Memory B cell (primary cell): ENCODE results near the gene CCDC127.
"Not testable (repeated sequence)": the region's sequence is repeated elsewhere in the genome, so short reads cannot be mapped to it uniquely, and the experiment has no call there.

Source experiments
- ATAC-seq: fragments of 150-1000 bp; cut with Tn5 transposase; 2 replicates; pipeline ENCODE4 v1.10.0; 2021; ENCODE audit warnings: low read depth, mild to moderate bottlenecking, moderate library complexity
- DNase-seq, 2 donors: peaks; one replicate each; pipeline ENCODE4 v3.0.0; 2022; ENCODE audit warnings: low spot score in 2 of 2
- H3K27ac Mint-ChIP-seq: one replicate; pipeline ENCODE4 v1.8.0; 2022; ENCODE audit warnings: mild to moderate bottlenecking, moderate library complexity, mixed read lengths
- H3K27me3 Mint-ChIP-seq: one replicate; pipeline ENCODE4 v1.8.0; 2022; ENCODE audit warnings: mixed read lengths
- H3K36me3 Mint-ChIP-seq: one replicate; pipeline ENCODE4 v1.8.0; 2022; ENCODE audit warnings: mild to moderate bottlenecking, mixed read lengths
- H3K4me1 Mint-ChIP-seq: one replicate; pipeline ENCODE4 v1.8.0; 2022; ENCODE audit warnings: mixed read lengths
- H3K4me3 Mint-ChIP-seq: one replicate; pipeline ENCODE4 v1.8.0; 2022; ENCODE audit warnings: mild to moderate bottlenecking, moderate library complexity, mixed read lengths
- H3K9me3 Mint-ChIP-seq: one replicate; pipeline ENCODE4 v1.8.0; 2022; ENCODE audit warnings: mixed read lengths

CCDC127 gene

DNA sequence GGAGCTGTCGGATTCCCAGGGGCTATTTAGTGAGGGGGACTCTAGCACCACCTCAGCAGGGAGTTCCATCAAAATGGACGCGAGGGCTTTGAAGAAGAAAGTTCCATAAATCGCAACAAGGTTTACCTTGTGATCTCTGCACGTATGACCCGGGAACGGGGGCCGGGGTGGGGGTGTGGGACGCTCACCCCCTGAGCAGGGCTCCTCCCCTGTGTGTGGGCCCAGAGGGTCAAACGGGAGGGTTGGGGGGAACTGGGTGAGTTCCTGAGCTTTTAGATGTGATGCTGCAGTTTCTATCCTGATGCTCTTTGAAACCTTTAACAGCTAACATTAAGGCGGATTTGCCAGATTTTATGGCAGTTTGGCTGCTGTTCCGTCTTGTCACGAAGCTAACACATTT, 45.5 kb downstream of the CCDC127 start:
- no peak overlapping the region for H3K4me3 Mint-ChIP-seq
- ATAC-seq = no peak
- DNase-seq = no peak
- peaks cover 12% of the 10 kb centered on the region for H3K27me3 Mint-ChIP-seq
- no peaks in the 10 kb centered on the region for H3K9me3 Mint-ChIP-seq
- H3K36me3 Mint-ChIP-seq = no peaks in the 10 kb centered on the region
- no peak overlapping the region for H3K27ac Mint-ChIP-seq
- no peaks in the 10 kb centered on the region for H3K4me1 Mint-ChIP-seq

- DNase-seq (no peak), ATAC-seq (no peak)
- H3K36me3 Mint-ChIP-seq = no peaks in the 10 kb centered on the region
- peaks cover 12% of the 10 kb centered on the region for H3K27me3 Mint-ChIP-seq
- no peaks in the 10 kb centered on the region for H3K9me3 Mint-ChIP-seq
- no peak overlapping the region for H3K27ac Mint-ChIP-seq
- no peak overlapping the region for H3K4me3 Mint-ChIP-seq
- H3K4me1 Mint-ChIP-seq = no peaks in the 10 kb centered on the region
These were observed 46.1 kb downstream of the CCDC127 start for GRCh38 chr5:171801-172331.

DNA sequence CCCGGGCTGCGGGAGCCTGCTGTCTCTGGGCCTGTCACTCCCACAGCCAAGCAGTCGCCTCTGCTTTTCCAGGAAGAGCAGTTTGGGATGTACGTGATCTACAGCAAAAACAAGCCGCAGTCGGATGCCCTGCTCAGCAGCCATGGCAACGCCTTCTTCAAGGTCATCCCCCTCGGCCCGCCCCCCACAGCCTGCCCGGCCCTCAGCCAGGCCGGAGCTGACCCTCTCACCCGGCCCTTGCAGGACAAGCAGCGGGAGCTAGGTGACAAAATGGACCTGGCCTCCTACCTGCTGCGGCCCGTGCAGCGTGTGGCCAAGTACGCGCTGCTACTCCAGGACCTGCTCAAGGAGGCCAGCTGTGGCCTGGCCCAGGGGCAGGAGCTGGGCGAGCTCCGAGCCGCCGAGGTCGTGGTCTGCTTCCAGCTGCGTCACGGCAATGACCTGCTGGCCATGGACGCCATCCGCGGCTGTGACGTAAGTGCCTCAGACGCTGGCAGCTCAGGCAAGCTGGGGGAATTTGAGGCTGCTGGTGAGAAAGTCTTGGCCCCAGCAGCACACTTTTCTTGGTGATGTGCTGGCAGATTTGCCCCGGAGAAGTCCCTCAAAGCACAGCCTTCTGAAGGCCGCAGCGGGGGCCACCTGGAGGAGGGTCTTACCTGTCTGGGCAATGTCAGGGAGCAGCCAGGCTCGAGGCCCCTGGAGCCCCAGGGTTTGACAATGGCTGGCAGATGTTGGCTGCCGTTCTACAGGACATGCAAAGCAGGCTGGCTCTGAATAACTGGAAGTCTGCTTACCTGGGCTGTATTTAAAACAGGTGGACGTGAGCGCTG, 46.8 kb downstream of the CCDC127 start:
- peaks cover 12% of the 10 kb centered on the region for H3K27me3 Mint-ChIP-seq
- no peaks in the 10 kb centered on the region for H3K9me3 Mint-ChIP-seq
- DNase-seq (no peak), ATAC-seq (no peak)
- H3K27ac Mint-ChIP-seq = no peak overlapping the region
- H3K36me3 Mint-ChIP-seq = no peaks in the 10 kb centered on the region
- no peak overlapping the region for H3K4me3 Mint-ChIP-seq
- no peaks in the 10 kb centered on the region for H3K4me1 Mint-ChIP-seq

GRCh38 chr5:169728-170094, 48.2 kb downstream of the CCDC127 start:
- no peaks in the 10 kb centered on the region for H3K4me1 Mint-ChIP-seq
- no peaks in the 10 kb centered on the region for H3K36me3 Mint-ChIP-seq
- H3K4me3 Mint-ChIP-seq = no peak overlapping the region
- peaks cover 9% of the 10 kb centered on the region for H3K27me3 Mint-ChIP-seq
- DNase-seq (no peak), ATAC-seq (no peak)
- no peak overlapping the region for H3K27ac Mint-ChIP-seq
- no peaks in the 10 kb centered on the region for H3K9me3 Mint-ChIP-seq

DNA sequence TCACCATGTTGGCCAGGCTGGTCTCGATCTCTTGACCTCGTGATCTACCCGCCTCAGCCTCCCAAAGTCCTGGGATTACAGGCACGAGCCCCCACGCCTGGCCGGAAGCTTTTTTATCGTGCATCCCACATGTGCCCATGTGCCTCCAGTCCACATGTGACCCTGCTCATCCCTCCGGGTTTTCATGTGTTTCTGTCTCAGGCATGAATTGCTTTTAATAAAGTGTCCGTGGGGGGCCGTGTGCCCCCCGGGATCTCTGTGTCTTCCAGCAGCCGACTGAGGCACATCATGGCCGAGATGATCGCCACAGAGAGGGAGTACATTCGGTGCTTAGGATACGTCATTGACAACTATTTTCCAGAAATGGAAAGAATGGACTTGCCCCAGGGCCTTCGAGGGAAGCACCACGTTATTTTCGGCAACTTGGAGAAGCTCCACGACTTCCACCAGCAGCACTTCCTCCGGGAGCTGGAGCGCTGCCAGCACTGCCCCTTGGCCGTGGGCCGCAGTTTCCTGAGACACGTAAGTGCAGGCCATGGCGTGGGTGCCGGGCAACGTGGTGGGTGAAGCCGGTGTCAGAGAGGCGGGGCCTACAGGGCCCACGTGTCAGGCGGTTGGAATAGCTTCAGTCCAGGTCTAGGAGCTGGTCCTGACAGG, 48.8 kb downstream of the CCDC127 start:
- ATAC-seq (no peak), DNase-seq (no peak)
- no peaks in the 10 kb centered on the region for H3K36me3 Mint-ChIP-seq
- H3K27me3 Mint-ChIP-seq = peaks cover 9% of the 10 kb centered on the region
- no peak overlapping the region for H3K27ac Mint-ChIP-seq
- no peak overlapping the region for H3K4me3 Mint-ChIP-seq
- no peaks in the 10 kb centered on the region for H3K9me3 Mint-ChIP-seq
- H3K4me1 Mint-ChIP-seq = no peaks in the 10 kb centered on the region

DNA sequence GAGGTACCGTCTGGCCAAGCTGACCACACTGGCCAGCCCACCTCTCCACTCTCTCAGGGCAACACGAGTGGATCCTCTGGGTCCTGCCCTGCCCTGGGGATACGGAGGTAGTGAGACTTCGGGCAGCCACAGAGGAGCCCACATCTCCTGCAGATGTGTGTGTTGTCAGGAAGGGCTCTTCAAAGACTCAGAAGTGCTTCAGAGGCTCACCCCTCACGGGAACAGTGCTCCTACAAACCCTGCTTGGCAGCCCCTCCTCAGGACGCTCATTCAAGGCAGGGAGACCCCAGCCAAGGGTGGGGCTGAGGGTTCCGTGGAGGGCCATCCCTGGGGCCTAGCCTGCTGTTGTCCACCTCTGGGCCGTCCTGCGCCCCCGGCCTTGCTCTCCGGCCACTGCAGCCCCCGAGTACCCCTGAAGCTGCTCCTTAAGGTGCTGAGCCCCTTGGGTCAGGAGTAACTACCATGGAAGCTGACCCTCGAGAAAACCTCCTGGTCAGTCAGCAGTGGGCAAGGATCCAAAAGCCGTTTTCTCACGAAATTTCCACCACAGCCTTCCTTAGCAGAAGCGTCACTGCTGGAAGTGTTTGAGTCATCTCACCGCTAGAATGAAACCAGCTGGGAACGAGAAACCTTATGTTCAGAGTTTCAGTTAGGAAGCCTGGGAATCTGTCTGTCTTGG, 49.8 kb downstream of the CCDC127 start:
- Mint-ChIP-seq H3K27ac (no peak overlapping the region), H3K4me1 (no peaks in the 10 kb centered on the region), H3K27me3 (peaks cover 3% of the 10 kb centered on the region), H3K4me3 (no peak overlapping the region), H3K9me3 (no peaks in the 10 kb centered on the region), H3K36me3 (no peaks in the 10 kb centered on the region)
- ATAC-seq (no peak), DNase-seq (no peak)

DNA sequence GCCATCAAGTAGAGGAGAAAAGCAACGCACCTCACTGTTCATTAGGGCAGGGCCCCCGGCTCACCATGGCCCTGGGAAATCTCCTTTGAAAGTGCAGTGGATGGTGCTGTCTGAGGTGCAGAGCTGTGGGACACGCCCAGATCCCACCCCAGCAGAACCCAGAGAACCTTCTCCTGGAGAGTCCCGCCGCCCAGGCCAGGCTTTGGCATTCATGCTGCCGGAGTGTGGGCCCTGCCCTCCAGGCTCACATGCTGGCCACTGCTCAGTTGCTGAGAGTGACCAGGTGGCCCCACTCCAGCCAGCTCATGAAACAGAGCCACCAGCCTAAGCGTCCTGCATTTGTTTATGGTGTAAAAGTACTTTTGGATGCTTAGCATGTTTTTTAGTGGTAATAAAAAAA, 50.4 kb downstream of the CCDC127 start:
- ATAC-seq = no peak
- H3K4me1 Mint-ChIP-seq = no peaks in the 10 kb centered on the region

GRCh38 chr5:166441-167372, 51.2 kb downstream of the CCDC127 start:
- Mint-ChIP-seq H3K36me3 (no peaks in the 10 kb centered on the region), H3K27me3 (no peaks in the 10 kb centered on the region), H3K4me1 (no peaks in the 10 kb centered on the region), H3K9me3 (no peaks in the 10 kb centered on the region), H3K27ac (no peak overlapping the region), H3K4me3 (no peak overlapping the region)
- ATAC-seq = no peak
- no peak for DNase-seq

More for the DNA sequence above, 50.4 kb downstream of the CCDC127 start:
- no peaks in the 10 kb centered on the region for H3K27me3 Mint-ChIP-seq
- no peaks in the 10 kb centered on the region for H3K36me3 Mint-ChIP-seq
- no peak for DNase-seq
- no peaks in the 10 kb centered on the region for H3K9me3 Mint-ChIP-seq
- H3K27ac Mint-ChIP-seq = no peak overlapping the region
- H3K4me3 Mint-ChIP-seq = no peak overlapping the region

DNA sequence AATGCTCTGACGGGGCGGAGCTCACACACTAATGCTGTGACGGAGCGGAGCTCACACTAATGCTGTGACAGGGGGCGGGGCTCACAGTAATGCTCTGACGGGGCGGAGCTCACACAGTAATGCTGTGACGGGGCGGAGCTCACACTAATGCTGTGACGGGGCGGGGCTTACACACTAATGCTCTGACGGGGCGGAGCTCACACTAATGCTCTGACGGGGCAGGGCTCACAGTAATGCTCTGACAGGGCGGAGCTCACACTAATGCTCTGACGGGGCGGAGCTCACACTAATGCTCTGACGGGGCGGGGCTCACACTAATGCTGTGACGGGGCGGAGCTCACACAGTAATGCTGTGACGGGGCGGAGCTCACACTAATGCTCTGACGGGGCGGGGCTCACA, 53.2 kb downstream of the CCDC127 start:
- H3K27me3 Mint-ChIP-seq, H3K36me3 Mint-ChIP-seq, H3K4me1 Mint-ChIP-seq, H3K4me3 Mint-ChIP-seq, DNase-seq, ATAC-seq, H3K27ac Mint-ChIP-seq, H3K9me3 Mint-ChIP-seq: not testable (repeated sequence)

DNA sequence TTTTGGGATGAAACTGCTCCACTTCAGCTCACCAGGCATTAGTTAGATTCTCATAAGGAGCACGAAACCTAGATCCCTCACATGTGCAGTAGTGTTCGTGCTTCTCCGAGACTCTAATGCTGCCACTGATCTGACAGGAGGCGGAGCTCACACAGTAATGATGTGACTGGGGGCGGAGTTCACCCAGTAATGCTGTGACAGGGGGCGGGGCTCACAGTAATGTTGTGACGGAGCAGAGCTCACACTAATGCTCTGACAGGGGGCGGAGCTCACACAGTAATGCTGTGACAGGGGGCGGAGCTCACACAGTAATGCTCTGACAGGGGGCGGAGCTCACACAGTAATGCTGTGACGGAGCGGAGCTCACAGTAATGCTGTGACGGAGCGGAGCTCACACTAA, 53.7 kb downstream of the CCDC127 start:
- Mint-ChIP-seq H3K36me3 (no peaks in the 10 kb centered on the region), H3K27ac (no peak overlapping the region), H3K9me3 (no peaks in the 10 kb centered on the region), H3K4me1 (no peaks in the 10 kb centered on the region), H3K4me3 (no peak overlapping the region), H3K27me3 (peaks cover 10% of the 10 kb centered on the region)
- no peak for DNase-seq
- ATAC-seq = no peak

- Mint-ChIP-seq H3K4me3 (no peak overlapping the region), H3K9me3 (no peaks in the 10 kb centered on the region), H3K4me1 (no peaks in the 10 kb centered on the region), H3K27me3 (peaks cover 13% of the 10 kb centered on the region), H3K36me3 (no peaks in the 10 kb centered on the region), H3K27ac (no peak overlapping the region)
- ATAC-seq (no peak), DNase-seq (no peak)
These were observed 54.1 kb downstream of the CCDC127 start for GRCh38 chr5:163841-164240.

DNA sequence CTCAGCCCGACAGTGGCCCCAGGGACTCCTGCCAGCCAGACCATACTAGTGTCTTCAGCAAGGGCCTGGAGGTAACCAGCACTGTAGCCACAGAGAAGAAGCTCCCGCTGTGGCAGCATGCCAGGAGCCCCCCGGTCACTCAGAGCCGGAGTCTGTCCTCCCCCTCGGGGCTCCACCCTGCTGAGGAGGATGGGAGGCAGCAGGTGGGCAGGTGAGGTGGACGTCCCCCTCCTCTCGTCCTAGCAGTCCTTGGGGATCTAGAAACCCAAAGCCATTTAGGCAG, 54.7 kb downstream of the CCDC127 start:
- peaks cover 2% of the 10 kb centered on the region for H3K36me3 Mint-ChIP-seq
- DNase-seq (no peak), ATAC-seq (no peak)
- H3K27me3 Mint-ChIP-seq = peaks cover 18% of the 10 kb centered on the region
- peaks cover 2% of the 10 kb centered on the region for H3K4me1 Mint-ChIP-seq
- H3K9me3 Mint-ChIP-seq = no peaks in the 10 kb centered on the region
- H3K27ac Mint-ChIP-seq = no peak overlapping the region
- H3K4me3 Mint-ChIP-seq = no peak overlapping the region

GRCh38 chr5:162565-163337, 55.2 kb downstream of the CCDC127 start:
- ATAC-seq (no peak), DNase-seq (no peak)
- H3K4me1 Mint-ChIP-seq = peaks cover 2% of the 10 kb centered on the region
- H3K4me3 Mint-ChIP-seq = no peak overlapping the region
- H3K9me3 Mint-ChIP-seq = no peaks in the 10 kb centered on the region
- H3K27me3 Mint-ChIP-seq = peaks cover 19% of the 10 kb centered on the region
- H3K36me3 Mint-ChIP-seq = peaks cover 2% of the 10 kb centered on the region
- no peak overlapping the region for H3K27ac Mint-ChIP-seq
